ENCODE results near the gene CATSPERZ. TPM values are rescaled to one million over a fixed set of nuclear protein-coding genes. Genes with fewer than 3 reads are reported as not detected.

Gene CATSPERZ
- total and polyA plus RNA-seq, 2 of the 13 experiments (the other 11 are each of a cell fraction or from before 2014, with no cell fraction given), result 0.22 to 0.48 TPM

- TF ChIP-seq ZHX1 (CRISPR knock-in tag; IDR thresholded peaks at IDR 0.05; ENCODE audit: low read depth), result no peak
- TF ChIP-seq ZNF558 (CRISPR knock-in tag; IDR thresholded peaks at IDR 0.05; ENCODE audit: borderline replicate concordance), result 0 out of 2 replicates have a peak, but pooled peaks have one; percentile 34
- TF ChIP-seq ZNF3 (CRISPR knock-in tag; IDR thresholded peaks at IDR 0.05), result no peak
- TF ChIP-seq KDM4B (CRISPR knock-in tag; IDR thresholded peaks at IDR 0.05), result no peak
- TF ChIP-seq CEBPB (IDR thresholded peaks at IDR 0.05; ENCODE audit: borderline replicate concordance, low read depth, low read length), result no peak
- no peak for TF ChIP-seq SNAI1 (CRISPR knock-in tag; IDR thresholded peaks at IDR 0.05; ENCODE audit: borderline replicate concordance)
- TF ChIP-seq RERE (CRISPR knock-in tag; IDR thresholded peaks at IDR 0.05; ENCODE audit: low read depth), result no peak
- TF ChIP-seq ZNF281 (CRISPR knock-in tag; IDR thresholded peaks at IDR 0.05; ENCODE audit: borderline replicate concordance), result no peak
- no peak for TF ChIP-seq BCL3 (CRISPR knock-in tag; IDR thresholded peaks at IDR 0.05)
- TF ChIP-seq FOSL2 (CRISPR knock-in tag; IDR thresholded peaks at IDR 0.05), result no peak
- TF ChIP-seq NR0B2 (CRISPR knock-in tag; IDR thresholded peaks at IDR 0.05), result no peak
- no peak for TF ChIP-seq ZFP90 (CRISPR knock-in tag; IDR thresholded peaks at IDR 0.05; ENCODE audit: borderline replicate concordance)
- TF ChIP-seq PREB (CRISPR knock-in tag; IDR thresholded peaks at IDR 0.05), result no peak
Observed at GRCh38 chr11:64252003-64252872, 47.9 kb upstream of the CATSPERZ start (continued).

All from HepG2 (cell line).